HUDEP-2 (cell line): ENCODE measurements around the gene DNAJC7.
"Not testable (repeated sequence)": the region's sequence is repeated elsewhere in the genome, so short reads cannot be mapped to it uniquely, and the experiment has no call there.

Experiments used
- DNase-seq, 76 experiments: peaks; one replicate each; lab custom pipeline; 2025; ENCODE audit not compliant: unreplicated experiment in 76 of 76; lab: John Stamatoyannopoulos, UW

Gene DNAJC7

DNA sequence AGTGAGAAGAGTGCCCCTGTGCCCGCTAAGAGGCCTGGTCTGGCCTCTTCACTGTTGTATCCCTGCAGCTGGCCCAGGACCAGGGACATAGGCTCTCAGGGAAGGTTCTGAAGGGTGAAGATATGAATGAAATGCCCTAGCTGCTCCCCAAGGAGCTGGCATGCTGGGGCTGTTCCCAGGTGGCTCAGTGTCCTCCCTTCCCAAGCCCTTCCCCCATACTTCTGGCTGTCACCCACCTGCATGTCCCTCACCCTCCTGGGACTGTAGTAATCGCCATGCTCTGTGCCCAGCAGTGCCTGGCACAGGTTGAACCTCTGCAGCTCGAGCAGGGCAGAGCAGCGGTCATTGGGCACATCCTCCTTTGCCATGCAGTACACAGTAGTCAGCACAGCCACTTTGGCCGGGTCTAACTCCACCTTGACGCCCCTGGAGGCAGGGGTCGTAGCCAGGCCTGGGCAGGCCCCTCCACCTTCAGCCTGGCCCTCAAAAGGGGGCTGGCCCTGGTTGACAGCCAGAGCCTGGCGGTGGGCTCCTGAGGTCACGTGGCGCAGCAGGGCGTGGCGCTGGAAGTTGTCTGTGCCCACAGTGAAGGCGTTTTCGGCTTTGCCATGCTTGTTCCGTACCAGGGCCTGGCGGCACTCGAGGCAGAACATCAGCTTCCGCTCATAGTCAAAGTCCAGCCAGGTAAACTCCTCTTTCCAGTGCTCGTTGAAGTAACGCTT, 25.5 kb upstream of the DNAJC7 start:
- DNase-seq = no peak

- DNase-seq = no peak
Measured at GRCh38 chr17:42041619-42042018, 24.4 kb upstream of the DNAJC7 start.

DNA sequence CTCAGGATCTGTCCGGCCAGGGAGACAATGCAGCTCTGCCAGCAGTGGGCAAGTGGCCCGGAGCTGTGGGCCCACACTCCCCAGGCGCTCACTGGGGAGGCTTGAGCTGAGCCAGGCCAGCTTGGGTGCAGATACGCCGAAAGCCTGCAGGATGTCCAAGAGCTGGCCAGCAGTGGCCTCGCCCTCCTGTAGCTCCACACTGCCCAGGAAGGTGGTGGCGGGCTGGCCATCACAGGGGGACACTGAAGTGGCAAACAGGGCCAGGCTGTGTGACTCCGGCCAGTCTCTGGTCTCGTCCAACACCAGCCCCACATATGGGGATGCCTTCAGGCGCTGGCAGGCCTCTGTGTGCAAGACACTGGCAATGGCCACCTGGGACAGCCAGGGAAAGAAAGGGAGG, 23.6 kb upstream of the DNAJC7 start:
- DNase-seq = no peak

DNA sequence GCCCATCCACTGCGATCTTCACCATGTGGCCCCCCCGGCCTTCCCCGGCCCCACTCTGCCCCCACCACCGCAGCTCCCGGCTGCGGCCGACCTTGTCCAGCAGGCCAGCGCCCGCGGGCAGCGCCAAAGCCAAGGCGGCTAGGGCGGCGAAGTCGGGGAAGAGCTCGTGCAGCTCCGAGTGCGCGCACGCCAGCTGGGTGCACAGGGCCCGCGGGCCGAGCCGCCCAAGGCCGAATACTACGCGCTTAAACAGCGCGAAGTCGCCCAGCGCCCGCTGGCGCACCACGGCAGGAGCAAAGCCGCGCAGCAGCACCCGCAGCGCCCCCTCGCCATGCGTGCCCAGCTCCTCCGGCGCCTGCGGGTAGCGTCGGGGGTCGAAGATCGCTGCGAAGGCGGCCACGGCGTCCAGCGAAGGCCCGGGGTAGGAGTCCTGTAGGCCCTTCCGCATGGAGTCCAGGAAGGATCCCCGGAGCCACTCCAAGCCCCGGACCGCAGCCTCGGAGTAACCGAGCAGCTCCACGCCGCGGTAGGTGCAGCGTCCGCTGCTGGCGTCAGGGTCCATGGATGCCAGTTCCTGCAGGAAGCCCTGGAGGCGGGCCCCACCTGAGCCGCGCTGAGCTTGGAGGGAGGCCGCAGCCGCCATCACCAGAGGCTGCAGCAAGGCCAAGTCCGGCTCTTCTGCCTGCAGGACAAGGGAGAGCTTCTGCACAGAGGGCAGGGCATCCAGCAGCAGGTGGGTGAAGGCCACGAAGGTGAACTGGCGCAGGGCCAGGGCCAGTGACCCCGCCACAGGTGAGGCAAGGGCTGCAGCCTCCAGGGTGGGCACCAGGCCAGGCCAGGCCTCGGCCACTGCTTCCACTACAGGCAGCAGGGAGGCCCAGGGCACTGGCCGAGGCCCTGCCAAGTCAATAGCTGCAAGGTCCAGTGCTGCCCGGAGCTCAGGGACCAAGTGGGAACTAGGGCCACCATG, 22.8 kb upstream of the DNAJC7 start:
- DNase-seq = no peak

- DNase-seq = no peak
Measured at GRCh38 chr17:42038221-42038973, 21.2 kb upstream of the DNAJC7 start.

DNA sequence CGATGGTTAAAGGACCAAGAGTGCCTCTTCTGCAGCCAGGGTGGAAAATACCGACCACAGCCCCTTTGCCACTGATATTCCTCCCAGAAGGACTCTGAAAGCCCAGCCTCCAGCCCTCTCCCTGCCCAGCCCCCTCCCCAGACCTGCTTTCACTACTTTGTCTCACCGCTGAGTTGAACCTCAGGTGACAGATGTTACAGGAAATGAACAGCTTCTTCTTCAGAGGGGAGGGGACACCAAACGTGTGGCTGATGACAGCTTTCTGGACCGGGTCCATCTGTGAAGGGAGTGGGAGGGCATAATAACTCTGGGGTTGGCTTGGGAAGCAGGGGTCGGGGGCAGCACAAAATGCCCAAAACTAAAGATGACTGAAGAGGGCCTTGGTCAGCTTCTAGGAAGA, 16.8 kb upstream of the DNAJC7 start:
- no peak for DNase-seq

- DNase-seq = no peak
Measured at GRCh38 chr17:42031584-42031983, 14.3 kb upstream of the DNAJC7 start.

DNA sequence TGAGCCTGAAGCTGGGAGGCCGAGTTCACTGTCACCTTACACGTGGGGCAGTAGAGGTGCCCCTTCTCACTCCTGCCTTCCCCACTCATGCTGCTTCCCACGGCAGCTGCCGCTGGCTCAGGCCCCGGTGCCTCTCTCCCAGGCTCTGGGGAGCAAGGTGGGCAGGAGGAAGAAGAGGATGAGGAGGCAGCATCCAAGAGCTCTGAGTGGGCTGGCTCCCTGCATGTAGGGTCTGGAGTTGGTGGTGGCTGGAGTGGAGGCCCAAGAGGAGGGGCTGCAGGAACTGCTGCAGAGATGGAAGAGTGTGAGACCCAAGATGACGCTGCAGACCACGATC, 11.5 kb upstream of the DNAJC7 start:
- no peak for DNase-seq

GRCh38 chr17:42027961-42028790, 10.9 kb upstream of the DNAJC7 start:
- DNase-seq = peak in 8 of 76 experiments; percentile 3 to 40 (median 10)

- no peak for DNase-seq
Measured at GRCh38 chr17:42027590-42027889, 10.3 kb upstream of the DNAJC7 start.

DNA sequence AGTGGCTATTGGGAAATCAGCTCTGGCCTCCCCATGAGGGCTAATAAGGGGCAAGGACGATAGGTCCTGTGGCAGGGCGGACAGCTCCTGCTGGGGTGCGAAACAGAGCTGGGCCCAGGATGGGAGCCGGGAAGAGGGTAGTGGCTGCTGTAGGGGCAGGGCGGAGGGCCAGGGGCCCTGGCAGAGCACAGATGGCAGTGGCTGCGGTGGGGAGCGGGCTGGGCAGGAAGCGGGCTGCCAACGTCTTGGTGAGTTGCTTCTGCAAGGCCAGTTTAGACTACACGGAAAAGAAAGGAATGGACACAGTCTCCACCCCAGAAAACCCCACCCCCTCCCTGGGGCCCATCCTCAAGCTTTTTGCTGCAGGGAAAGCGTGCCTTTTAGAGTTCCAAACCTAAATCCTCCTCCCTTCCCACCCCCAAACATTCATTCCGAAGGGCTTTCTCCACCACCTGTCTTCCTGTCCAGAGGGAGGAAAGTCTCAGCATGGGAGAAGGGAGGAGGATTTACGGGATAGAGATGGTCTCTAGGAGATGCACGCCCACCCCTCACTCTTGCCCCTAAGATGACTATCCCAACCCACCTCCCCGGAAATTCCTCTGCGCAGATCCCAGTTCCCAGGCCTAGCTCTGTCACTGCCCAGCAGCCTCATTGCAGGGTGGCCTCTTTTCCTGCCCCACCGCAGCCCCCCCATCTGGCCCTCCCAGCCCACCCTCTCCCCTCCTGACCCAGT, 9.8 kb upstream of the DNAJC7 start:
- no peak for DNase-seq

- peak in 15 of 76 experiments; percentile 3 to 22 (median 14) for DNase-seq
Measured at GRCh38 chr17:42025936-42026335, 8.7 kb upstream of the DNAJC7 start.

DNA sequence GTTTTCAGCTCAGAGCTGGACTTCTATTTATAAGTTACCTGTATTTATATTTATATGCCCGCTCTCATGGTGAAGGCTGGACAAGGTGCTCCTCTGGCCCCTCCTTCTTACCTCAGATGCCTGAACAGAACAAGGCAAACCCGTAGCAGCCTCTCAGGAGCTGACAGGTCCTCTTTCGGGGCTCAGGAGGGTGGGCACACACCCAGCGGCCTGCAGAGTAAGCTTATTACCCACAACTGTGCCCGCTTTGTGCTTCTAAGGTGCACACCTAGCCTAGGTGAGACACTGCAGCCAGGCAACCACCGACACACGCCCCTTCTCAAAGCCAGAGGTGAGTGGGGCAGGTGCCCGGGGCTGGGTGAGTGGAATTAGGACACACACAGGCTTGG, 7.9 kb upstream of the DNAJC7 start:
- no peak for DNase-seq

GRCh38 chr17:42023524-42024349, 6.5 kb upstream of the DNAJC7 start:
- DNase-seq = no peak

DNA sequence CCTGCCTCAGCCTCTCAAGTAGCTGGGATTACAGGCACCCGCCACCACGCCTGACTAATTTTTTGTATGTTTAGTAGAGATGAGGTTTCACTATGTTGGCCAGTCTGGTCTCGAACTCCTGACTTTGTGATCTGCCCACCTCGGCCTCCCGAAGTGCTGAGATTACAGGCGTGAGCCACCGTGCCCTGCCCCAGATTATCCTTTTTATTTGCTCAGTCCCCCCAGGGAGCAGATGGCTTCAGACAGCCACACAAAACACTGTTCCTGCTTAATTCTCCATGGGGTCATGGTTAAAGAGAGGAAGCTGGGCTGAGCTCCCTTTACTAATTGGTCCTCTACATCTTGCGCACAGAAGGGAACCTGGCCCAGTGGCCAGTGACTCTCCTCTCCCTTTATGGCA, 3.6 kb upstream of the DNAJC7 start:
- not testable (repeated sequence) for DNase-seq

- DNase-seq = peak in 75 of 76 experiments; percentile 19 to 95 (median 87)
Measured at GRCh38 chr17:42019509-42020404, 2.5 kb upstream of the DNAJC7 start, which contains the start of gene NKIRAS2. TSS of gene NKIRAS2 (plus strand) at chr17:42020090. CDS start at chr17:42021578, 1,488 bp downstream.

- DNase-seq = no peak
Measured at GRCh38 chr17:42018988-42019387, 1.7 kb upstream of the DNAJC7 start.

GRCh38 chr17:42018339-42018738, 1.1 kb upstream of the DNAJC7 start:
- DNase-seq = peak in 26 of 76 experiments; percentile 5 to 58 (median 24)
